Measurements from ENCODE around the gene UNC5A.

The UNC5A gene

GRCh38 chr5:176847726-176848290, 37.4 kb downstream of the UNC5A start:
- no peak overlapping the region for H3K27ac ChIP-seq
- TF ChIP-seq ZFX (IDR thresholded peaks at IDR 0.05) (no peak), CTCF (conservative IDR thresholded peaks at IDR 0.05) (no peak)

DNA sequence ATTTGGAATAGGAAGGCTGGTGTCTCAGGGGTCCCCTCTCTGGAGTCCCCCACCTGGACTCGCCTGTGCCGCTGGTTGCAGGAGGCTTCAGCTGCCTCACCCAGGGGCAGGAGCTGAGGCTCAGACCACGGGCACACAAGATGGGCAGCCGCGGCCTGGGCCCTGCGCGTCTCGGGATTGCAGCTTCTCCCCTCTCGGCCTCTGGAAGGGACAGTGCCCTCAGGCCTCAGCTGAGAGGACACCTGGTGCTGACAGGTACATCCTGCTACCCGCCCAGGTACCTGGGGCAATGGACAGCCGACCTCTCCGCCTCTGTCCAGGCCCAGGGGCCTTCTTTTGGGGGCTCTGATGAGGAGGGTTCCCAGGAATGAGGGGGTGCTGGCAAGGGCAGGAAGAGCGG, 38.3 kb downstream of the UNC5A start:
- TF ChIP-seq CTCF (conservative IDR thresholded peaks at IDR 0.05) (no peak), ZFX (IDR thresholded peaks at IDR 0.05) (no peak)
- H3K27ac ChIP-seq: no peak overlapping the region

DNA sequence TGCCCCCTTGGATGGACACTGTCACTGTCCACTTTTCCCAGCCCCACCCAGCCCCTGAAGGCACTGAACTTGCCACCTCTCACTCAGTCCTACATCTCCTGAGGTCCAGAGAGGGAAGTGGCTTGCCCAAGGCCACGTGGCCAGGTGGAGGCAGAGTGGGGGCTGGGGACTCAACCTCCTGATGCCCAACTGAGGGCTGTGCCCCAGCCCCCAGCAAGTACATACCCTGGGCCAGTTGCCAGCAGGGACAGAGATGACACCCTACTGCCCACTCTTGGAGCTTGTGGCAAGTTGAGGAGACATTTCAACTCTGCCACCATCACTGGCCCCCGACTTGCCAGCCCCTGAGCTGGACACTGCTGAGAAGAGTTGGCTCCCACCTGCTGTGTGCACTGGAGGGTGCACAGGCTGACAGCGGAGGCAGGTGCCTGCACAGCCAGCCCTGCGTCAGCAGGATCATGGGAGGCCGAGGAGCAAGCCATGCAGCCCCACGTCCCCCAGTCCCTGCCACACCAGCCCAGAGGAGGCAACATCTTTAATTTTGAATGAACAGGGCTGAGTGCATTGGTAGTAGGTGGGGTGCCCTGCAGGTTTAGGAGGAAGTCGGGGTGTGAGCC, 39.4 kb downstream of the UNC5A start:
- no peak for TF ChIP-seq CTCF (conservative IDR thresholded peaks at IDR 0.05)
- H3K27ac ChIP-seq: no peak overlapping the region

- H3K27ac ChIP-seq: no peak overlapping the region
- TF ChIP-seq CTCF (conservative IDR thresholded peaks at IDR 0.05) (no peak), ZFX (IDR thresholded peaks at IDR 0.05) (no peak)
Observed at GRCh38 chr5:176850371-176851245, 40.2 kb downstream of the UNC5A start.

DNA sequence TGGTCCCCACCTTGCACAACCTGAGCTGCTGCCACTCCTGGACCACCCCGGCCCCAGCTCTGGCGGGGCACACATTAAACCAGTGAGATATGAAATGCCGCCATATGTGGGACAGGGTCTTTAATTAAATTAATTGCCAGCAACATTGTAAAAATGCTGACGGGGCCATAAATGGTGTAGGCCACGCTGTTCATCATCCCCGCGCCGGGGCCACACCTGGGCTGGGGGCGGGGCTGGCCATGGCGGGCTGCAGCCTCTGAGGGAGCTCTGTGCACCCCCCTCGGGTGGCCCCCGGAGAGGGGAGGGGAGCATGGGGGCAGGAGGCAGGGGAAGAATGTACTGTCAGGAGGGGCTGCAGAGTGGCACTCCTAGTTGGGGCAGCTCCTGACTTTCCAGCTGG, 41.0 kb downstream of the UNC5A start:
- H3K27ac ChIP-seq: no peak overlapping the region
- TF ChIP-seq CTCF (conservative IDR thresholded peaks at IDR 0.05) (no peak), ZFX (IDR thresholded peaks at IDR 0.05) (no peak)

- TF ChIP-seq CTCF (conservative IDR thresholded peaks at IDR 0.05) (no peak), ZFX (IDR thresholded peaks at IDR 0.05) (no peak)
Observed at GRCh38 chr5:176851871-176852658, 41.7 kb downstream of the UNC5A start.

More at GRCh38 chr5:176851871-176852658, 41.7 kb downstream of the UNC5A start:
- H3K27ac ChIP-seq: no peak overlapping the region

Measured in C4-2B (cell line).